ENCODE results near the gene CDK14.

Gene CDK14

DNA sequence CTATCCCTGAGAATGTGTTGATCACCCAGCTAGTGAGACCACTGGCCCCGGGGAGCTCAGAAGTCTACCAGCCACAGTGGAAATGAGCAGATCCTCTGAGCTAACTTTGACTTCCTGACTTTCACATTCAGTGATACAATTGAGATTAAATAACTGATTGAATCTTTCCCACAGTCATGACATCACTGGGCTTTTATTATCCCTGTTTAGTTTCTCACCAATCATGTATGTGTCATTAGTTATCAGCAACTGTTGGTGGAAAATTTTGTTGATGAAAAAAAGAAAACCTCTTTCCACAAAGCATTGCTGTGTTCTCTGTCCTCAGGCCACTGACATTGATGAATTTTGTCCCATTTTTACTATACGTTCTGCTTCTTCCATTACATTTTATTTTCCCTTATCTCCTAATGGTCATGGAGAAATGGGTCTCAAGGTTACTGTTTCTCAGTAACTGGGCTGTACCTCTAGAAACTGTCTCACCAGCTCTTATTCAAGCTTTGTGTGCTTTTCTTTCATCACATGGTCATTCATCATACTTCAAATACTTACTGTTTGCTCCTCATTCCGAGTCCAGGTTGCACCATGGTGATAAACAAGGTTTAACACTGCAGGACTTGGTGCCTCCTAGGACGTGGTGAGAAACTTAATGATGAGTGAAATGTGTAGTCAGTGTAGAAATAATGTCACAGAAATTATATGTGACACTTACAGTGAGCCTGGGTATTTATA is 304.7 kb downstream of the CDK14 start:
- DNase-seq (ENCODE audit: extremely low read depth, low read depth): no peak
- no peak overlapping the region for H3K4me3 ChIP-seq (replicated peaks; ENCODE audit: low read depth, low read length)
- TF ChIP-seq, protein P1, sequence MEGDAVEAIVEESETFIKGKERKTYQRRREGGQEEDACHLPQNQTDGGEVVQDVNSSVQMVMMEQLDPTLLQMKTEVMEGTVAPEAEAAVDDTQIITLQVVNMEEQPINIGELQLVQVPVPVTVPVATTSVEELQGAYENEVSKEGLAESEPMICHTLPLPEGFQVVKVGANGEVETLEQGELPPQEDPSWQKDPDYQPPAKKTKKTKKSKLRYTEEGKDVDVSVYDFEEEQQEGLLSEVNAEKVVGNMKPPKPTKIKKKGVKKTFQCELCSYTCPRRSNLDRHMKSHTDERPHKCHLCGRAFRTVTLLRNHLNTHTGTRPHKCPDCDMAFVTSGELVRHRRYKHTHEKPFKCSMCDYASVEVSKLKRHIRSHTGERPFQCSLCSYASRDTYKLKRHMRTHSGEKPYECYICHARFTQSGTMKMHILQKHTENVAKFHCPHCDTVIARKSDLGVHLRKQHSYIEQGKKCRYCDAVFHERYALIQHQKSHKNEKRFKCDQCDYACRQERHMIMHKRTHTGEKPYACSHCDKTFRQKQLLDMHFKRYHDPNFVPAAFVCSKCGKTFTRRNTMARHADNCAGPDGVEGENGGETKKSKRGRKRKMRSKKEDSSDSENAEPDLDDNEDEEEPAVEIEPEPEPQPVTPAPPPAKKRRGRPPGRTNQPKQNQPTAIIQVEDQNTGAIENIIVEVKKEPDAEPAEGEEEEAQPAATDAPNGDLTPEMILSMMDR (IDR thresholded peaks at IDR 0.05; ENCODE audit: low read depth, low read length, missing control alignments): no peak

- TF ChIP-seq, protein P1 (IDR thresholded peaks at IDR 0.05; ENCODE audit: low read depth, low read length, missing control alignments): no peak
- DNase-seq (ENCODE audit: extremely low read depth, low read depth): no peak
- H3K4me3 ChIP-seq (replicated peaks; ENCODE audit: low read depth, low read length): no peak overlapping the region
Observed at GRCh38 chr7:90903841-90904240, 307.7 kb downstream of the CDK14 start.

GRCh38 chr7:90910136-90910535 is 314.0 kb downstream of the CDK14 start:
- H3K4me3 ChIP-seq (replicated peaks; ENCODE audit: low read depth, low read length): no peak overlapping the region
- TF ChIP-seq, protein P1 (IDR thresholded peaks at IDR 0.05; ENCODE audit: low read depth, low read length, missing control alignments): no peak
- no peak for DNase-seq (ENCODE audit: extremely low read depth, low read depth)

- H3K4me3 ChIP-seq (replicated peaks; ENCODE audit: low read depth, low read length): no peak overlapping the region
- TF ChIP-seq, protein P1 (IDR thresholded peaks at IDR 0.05; ENCODE audit: low read depth, low read length, missing control alignments): no peak
- DNase-seq (ENCODE audit: extremely low read depth, low read depth): no peak
Observed at GRCh38 chr7:90916319-90916718, 320.2 kb downstream of the CDK14 start.

GRCh38 chr7:90917539-90917938 is 321.4 kb downstream of the CDK14 start:
- TF ChIP-seq, protein P1 (IDR thresholded peaks at IDR 0.05; ENCODE audit: low read depth, low read length, missing control alignments): no peak
- DNase-seq (ENCODE audit: extremely low read depth, low read depth): no peak
- no peak overlapping the region for H3K4me3 ChIP-seq (replicated peaks; ENCODE audit: low read depth, low read length)

- DNase-seq (ENCODE audit: extremely low read depth, low read depth): no peak
- no peak overlapping the region for H3K4me3 ChIP-seq (replicated peaks; ENCODE audit: low read depth, low read length)
- TF ChIP-seq, protein P1 (IDR thresholded peaks at IDR 0.05; ENCODE audit: low read depth, low read length, missing control alignments): no peak
Observed at GRCh38 chr7:90918303-90918702, 322.2 kb downstream of the CDK14 start.

DNA sequence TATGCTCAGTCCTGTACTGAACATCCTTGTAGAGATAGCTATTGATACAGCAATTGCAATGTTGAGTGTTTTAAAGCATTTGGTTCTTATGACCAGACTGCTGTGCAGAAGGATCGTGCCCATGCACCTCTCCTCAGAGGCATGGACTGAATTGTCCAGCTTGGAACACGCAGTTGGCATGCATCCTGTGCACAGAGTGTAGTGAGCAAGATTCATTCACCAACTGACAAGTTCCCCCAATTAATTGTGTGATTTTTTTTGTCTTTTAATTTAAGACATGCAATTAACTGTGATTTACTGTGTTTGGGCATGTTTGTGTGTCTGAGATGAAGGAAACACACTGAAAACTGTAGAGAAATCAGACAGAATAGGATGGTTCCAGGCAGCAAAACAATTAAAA is 323.7 kb downstream of the CDK14 start:
- TF ChIP-seq, protein P1 (IDR thresholded peaks at IDR 0.05; ENCODE audit: low read depth, low read length, missing control alignments): no peak
- DNase-seq (ENCODE audit: extremely low read depth, low read depth): no peak
- no peak overlapping the region for H3K4me3 ChIP-seq (replicated peaks; ENCODE audit: low read depth, low read length)
